ENCODE measurements around the gene KRTAP12-2.
"Not testable (repeated sequence)": the region's sequence is repeated elsewhere in the genome, so short reads cannot be mapped to it uniquely, and the experiment has no call there.

Gene KRTAP12-2

GRCh38 chr21:44702111-44702972 lies 35.6 kb upstream of the KRTAP12-2 start:
- peak; percentile 37 for DNase-seq

DNA sequence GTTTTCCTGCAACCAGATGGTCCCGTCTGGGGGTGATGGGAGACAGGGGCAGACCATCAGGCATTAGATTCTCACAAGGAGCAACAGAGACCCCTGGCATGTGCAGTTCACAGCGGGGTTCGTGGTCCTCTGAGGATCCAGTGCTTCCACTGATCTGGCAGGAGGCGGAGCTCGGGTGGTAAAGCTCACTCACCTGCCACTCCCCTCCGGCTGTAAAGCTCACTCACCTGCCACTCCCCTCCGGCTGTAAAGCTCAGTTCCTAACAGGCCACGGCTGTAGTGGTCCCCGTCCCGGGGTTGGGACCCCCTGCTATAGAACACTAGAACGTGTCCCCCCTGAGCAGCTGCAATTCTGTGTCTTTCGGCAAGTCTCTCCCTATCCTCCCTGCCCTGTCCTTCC lies 34.8 kb upstream of the KRTAP12-2 start:
- DNase-seq = peak; percentile 42

- DNase-seq = peak; percentile 13
Observed at GRCh38 chr21:44701023-44701400, 34.3 kb upstream of the KRTAP12-2 start.

- peak; percentile 22 for DNase-seq
Observed at GRCh38 chr21:44700101-44701022, 33.6 kb upstream of the KRTAP12-2 start.

GRCh38 chr21:44699502-44700001 lies 32.8 kb upstream of the KRTAP12-2 start:
- peak; percentile 20 for DNase-seq

- DNase-seq = peak; percentile 45
Observed at GRCh38 chr21:44697811-44698734, 31.3 kb upstream of the KRTAP12-2 start.

- DNase-seq = not testable (repeated sequence)
Observed at GRCh38 chr21:44697172-44697810, 30.6 kb upstream of the KRTAP12-2 start, which contains the start of gene KRTAP10-12. Gene KRTAP10-12 (plus strand): TSS chr21:44697172. CDS start chr21:44697202, 30 bp downstream.

DNA sequence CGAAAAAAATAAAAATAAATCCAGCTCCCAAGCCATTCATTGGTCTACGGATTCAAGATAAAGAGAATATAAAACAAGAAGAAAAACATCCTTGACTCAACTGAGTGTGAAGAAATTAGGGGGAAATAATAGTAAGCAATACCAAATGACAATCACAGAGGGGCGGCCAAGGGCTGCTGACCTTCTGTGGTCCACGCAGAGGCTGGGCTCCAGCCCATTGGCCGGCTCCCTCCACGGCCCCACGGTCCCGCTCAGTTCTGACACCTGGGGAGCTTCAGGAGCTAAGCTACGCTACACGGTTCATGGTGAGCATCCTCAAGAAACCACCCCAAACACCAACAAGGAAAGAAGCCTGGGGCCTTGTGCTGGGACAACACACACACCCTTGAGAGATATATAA lies 29.8 kb upstream of the KRTAP12-2 start:
- no peak for DNase-seq

DNA sequence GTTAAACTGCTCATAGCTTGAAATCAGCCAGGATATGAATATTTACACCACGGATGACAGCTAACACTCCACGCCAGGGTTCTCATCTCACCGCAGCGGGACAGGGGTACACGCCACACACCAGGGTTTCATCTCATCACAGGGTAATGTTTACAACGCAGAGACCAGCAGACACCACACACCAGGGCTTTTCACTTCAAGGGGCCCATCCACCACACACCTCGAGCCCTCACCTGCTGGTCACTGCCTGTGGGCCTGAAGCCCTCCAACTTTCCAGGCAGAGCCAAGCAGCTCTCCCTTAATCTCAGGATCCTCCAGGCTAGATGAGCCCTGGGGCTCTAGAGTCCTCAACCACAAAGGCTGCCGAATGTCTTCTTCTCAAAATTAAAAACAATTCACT lies 28.9 kb upstream of the KRTAP12-2 start:
- no peak for DNase-seq

- no peak for DNase-seq
Observed at GRCh38 chr21:44695184-44695583, 28.5 kb upstream of the KRTAP12-2 start.

DNA sequence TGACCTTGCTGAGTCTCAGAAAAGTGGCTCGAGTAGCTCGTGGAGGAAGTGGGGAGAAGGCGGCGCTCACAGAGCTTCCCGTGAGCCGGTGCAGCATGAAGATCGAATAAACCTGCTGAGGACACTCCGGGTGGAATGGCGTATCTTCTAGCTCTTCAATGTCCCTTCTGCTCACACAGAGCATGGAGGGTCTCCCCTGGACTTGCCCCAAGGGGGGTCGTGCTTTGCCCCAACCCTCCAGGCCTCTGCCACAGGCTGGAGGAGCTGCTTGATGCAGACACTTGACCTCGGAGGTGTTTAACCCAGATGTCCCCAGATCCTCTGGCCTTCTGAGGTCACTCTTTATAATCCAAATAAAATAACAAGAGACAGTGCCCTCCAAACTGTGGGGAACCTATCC lies 28.0 kb upstream of the KRTAP12-2 start:
- no peak for DNase-seq

GRCh38 chr21:44692798-44693512 lies 26.2 kb upstream of the KRTAP12-2 start:
- DNase-seq = no peak

DNA sequence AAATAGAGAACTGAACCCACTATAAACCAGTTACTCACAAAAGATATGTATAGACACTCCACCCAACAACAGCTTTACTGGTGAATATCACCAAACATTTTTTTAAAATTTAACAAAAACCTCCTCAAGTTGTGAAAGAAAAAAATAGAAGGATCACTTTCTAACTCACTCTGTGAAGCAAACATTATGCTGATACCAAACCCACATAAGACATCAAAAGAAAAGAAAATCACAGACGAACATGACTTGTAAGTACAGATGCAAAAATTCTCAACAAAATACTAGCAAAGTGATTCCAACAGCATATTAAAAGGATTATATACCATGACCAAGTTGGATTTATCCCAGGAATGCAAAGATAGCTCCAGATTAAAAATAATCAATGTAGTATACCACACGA lies 25.0 kb upstream of the KRTAP12-2 start:
- no peak for DNase-seq

- DNase-seq = not testable (repeated sequence)
Observed at GRCh38 chr21:44689740-44690139, 23.0 kb upstream of the KRTAP12-2 start.

DNA sequence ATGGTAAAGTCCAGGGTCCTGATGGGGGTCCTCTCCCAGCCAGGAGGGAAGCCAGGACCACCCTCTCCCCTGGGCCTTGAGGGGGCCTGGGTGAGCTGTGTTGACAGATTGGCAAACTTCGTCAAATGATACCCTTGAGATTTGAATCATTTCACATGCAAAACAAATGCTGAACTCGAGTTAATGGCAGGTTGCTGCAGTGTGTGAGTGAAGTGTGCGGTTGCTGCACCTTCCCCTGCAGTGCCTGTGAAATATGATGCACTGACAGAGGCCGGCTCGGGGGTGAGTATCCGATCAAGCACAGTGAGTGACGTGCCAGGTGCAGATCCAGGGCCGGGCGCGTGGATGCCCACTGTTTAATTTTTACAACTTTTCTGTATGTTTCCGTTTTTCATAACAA lies 20.9 kb upstream of the KRTAP12-2 start:
- no peak for DNase-seq

- DNase-seq = no peak
Observed at GRCh38 chr21:44686843-44687561, 20.3 kb upstream of the KRTAP12-2 start.

GRCh38 chr21:44686000-44686781 lies 19.5 kb upstream of the KRTAP12-2 start:
- DNase-seq = no peak

DNA sequence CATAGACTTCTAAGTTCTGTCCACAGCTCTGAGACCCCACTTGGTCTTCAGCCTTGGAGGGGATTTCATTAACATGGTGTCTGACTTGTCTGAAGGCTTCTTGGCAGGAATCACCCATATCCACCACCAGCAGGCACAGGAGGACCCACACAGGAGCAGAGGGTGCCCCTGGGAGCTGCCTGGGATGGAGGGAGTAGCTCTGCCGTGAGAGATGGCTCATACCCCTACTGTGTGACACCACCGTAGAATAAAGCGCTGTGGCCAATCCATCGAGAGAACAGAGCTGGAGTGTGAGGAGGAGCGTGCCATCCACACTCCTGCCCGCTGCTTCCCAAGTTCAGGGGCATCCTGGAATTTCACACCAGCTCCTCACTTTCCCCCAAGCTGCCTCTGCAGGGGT lies 18.3 kb upstream of the KRTAP12-2 start:
- not testable (repeated sequence) for DNase-seq

- DNase-seq = no peak
Observed at GRCh38 chr21:44684483-44684882, 17.8 kb upstream of the KRTAP12-2 start.

GRCh38 chr21:44684077-44684476 lies 17.4 kb upstream of the KRTAP12-2 start:
- DNase-seq = no peak
